GM12891 (cell line): ENCODE data around the gene PRKCA.
A peak's percentile ranks its signal among the peaks of the same experiment; 100 is the strongest.

Source experiments
- DNase-seq: peaks from one replicate; pipeline ENCODE4 v3.0.0; 2011; ENCODE audit warnings: low spot score; ENCODE audit not compliant: insufficient read length
- FAIRE-seq: peaks from 2 replicates; lab custom pipeline; 2011; peaks lifted over from hg19 to GRCh38; lab: Jason Lieb, UNC
- PAX5 ChIP-seq: IDR thresholded peaks from 2 replicates; pipeline ENCODE4 v1.6.1; 2011; ENCODE audit warnings: low read length, moderate library complexity, mild to moderate bottlenecking; ENCODE audit not compliant: insufficient read depth, severe bottlenecking
- POLR2A ChIP-seq: IDR thresholded peaks from 2 replicates; pipeline ENCODE4 v1.6.1; 2011; ENCODE audit warnings: low read depth, low read length, control low read depth
- POLR2AphosphoS5 ChIP-seq: IDR thresholded peaks from 2 replicates; pipeline ENCODE4 v1.6.1; 2011; ENCODE audit warnings: low read depth, low read length, control low read depth
- POU2F2 ChIP-seq: IDR thresholded peaks from 2 replicates; pipeline ENCODE4 v1.6.1; 2011; ENCODE audit warnings: low read depth, mild to moderate bottlenecking, control low read depth, low read length, moderate library complexity
- SPI1 ChIP-seq: IDR thresholded peaks from 2 replicates; pipeline ENCODE4 v1.6.1; 2011; ENCODE audit warnings: low read depth, low read length, control low read depth
- TAF1 ChIP-seq: IDR thresholded peaks from 2 replicates; pipeline ENCODE4 v1.6.1; 2011; ENCODE audit warnings: low read depth, low read length, control low read depth

Gene PRKCA

DNA sequence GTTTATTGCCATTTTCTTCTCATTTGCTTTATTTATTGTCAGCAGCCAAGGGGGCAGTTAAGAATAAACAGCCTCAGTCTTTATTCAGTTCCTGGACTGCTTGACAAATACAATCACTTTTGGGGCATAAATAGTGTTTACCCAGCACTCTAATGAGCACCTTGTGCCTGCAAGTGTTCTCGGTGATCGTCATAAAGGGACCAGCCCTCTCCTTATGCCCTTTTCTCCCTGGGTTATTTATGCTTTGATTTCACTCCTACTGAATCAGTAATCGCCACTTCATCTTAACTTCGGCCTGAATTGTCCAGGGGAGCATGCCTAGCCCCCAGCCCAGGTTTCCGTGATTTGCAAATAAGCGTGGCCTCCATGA, 476.8 kb downstream of the PRKCA start:
- TF ChIP-seq PAX5 (no peak), POLR2AphosphoS5 (no peak), SPI1 (no peak), POLR2A (no peak), TAF1 (no peak), POU2F2 (no peak)
- no peak for FAIRE-seq
- no peak for DNase-seq

- FAIRE-seq (no peak), DNase-seq (no peak)
Measured at GRCh38 chr17:66781135-66781534, 478.7 kb downstream of the PRKCA start.

DNA sequence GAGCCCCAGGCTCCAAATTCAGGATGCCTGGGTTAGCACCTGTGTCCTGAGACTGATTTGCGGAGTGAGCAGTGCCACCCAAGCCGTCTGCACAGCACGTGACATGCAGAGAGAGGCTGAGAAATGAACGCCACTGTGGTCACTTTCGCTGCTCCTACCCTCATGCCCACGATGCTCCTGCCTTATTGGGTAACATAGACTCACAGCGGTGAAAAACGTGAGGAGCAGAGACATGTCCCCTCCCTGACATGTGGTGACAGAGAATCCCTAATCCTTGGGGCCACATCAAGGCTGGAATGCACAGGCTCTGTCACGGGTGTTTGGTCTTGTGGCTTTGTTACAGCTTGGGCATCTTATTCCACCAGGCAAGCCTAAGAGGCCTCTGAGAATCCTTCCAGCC, 480.4 kb downstream of the PRKCA start:
- TF ChIP-seq POU2F2 (no peak), POLR2AphosphoS5 (no peak), POLR2A (no peak), SPI1 (no peak), PAX5 (no peak), TAF1 (no peak)
- DNase-seq (no peak), FAIRE-seq (no peak)

More at GRCh38 chr17:66781135-66781534, 478.7 kb downstream of the PRKCA start:
- TF ChIP-seq POLR2AphosphoS5: no peak
- TF ChIP-seq PAX5: no peak
- TF ChIP-seq SPI1: peak; percentile 11; the same call in 1 of the 2 replicates
- no peak for TF ChIP-seq POU2F2
- TF ChIP-seq TAF1: no peak
- no peak for TF ChIP-seq POLR2A

DNA sequence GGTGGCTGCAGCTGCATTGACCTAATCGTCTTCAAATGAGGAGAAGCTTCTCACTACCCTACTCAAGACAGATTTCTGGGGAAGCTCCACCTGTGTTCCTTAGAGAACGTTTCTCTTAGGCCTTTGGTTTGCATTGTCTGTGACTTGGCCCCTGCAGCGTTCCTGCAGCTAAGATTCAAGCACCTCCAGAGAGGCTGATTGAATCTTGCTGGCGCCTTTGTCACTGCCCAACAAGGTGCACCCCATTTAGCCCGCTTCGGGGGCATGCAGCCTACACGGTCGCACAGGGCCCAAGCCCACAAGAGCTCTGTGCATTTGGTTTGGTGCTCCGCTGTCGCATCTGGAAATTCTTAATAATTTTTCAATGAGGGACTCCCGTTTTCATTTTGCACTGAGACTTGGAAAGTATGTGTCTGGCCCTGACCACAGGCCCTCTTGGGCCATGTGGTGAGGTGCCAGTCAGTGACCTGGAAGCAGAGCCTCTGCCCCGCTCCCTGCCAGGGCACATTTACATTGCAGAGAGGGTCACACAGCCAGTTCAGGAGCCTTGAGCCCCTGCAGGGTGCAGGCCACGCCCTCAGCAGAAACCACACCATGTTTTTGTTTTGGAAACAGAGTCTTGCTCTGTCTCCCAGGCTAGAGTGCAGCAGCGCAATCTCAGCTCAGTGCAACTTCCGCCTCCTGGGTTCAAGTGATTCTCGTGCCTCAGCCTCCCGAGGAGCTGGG, 481.4 kb downstream of the PRKCA start:
- TF ChIP-seq POLR2A (no peak), POLR2AphosphoS5 (no peak), SPI1 (no peak), PAX5 (no peak), TAF1 (no peak), POU2F2 (no peak)
- no peak for DNase-seq
- no peak for FAIRE-seq

- no peak for FAIRE-seq
- DNase-seq: no peak
- TF ChIP-seq SPI1: no peak
- TF ChIP-seq POU2F2: no peak
- TF ChIP-seq POLR2A: no peak
- TF ChIP-seq POLR2AphosphoS5: no peak
- TF ChIP-seq PAX5: no peak
- TF ChIP-seq TAF1: no peak
Measured at GRCh38 chr17:66784621-66785364, 482.4 kb downstream of the PRKCA start.

DNA sequence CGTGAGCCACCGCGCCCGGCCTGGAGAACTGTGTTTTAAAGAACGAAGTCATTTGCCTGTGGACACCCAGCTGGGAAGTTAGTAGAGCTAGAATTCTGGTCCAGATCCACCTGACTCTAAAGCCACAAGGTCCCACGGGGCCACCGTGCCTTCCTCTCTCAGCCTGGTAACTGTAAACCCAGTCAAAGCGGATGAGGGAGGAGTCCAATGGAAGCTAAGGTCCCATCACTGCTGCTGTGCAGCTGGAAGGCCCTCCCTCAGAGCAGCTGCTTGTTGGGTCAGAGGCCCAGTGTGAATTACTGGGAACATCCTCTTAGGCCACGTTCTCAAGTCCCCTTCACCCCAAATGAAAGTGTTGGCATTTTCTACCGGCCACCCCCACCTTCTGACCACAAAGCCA, 483.7 kb downstream of the PRKCA start:
- DNase-seq (no peak), FAIRE-seq (no peak)
- no peak for TF ChIP-seq TAF1
- no peak for TF ChIP-seq SPI1
- no peak for TF ChIP-seq POLR2A
- TF ChIP-seq PAX5: no peak
- TF ChIP-seq POLR2AphosphoS5: no peak
- no peak for TF ChIP-seq POU2F2

GRCh38 chr17:66787914-66788313, 485.5 kb downstream of the PRKCA start:
- no peak for DNase-seq
- no peak for TF ChIP-seq POLR2AphosphoS5
- TF ChIP-seq POU2F2: no peak
- TF ChIP-seq POLR2A: no peak
- no peak for TF ChIP-seq PAX5
- TF ChIP-seq TAF1: no peak
- TF ChIP-seq SPI1: no peak
- FAIRE-seq: no peak

DNA sequence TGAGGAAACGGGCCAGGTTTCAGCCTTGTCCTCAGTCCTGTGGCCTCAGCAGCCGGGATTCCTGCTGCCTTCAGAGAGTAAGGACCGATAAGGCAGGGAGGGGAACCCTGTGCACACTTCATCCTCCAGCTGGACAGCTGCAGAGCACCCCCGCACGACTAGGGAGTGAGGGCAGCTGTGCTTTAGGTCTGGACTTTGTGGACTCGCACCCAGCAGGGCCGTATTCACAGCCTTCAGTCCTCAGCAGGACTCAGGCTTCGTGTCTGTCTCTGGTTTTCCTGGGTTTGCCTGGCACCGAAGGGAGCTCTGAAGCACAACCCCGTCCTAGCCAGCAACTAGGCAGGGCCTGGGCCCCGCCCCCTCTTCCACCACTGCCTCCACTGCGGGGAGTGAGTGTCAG, 486.7 kb downstream of the PRKCA start:
- no peak for TF ChIP-seq PAX5
- no peak for TF ChIP-seq POLR2A
- no peak for TF ChIP-seq POU2F2
- no peak for TF ChIP-seq SPI1
- no peak for TF ChIP-seq POLR2AphosphoS5
- TF ChIP-seq TAF1: no peak
- FAIRE-seq (no peak), DNase-seq (no peak)

DNA sequence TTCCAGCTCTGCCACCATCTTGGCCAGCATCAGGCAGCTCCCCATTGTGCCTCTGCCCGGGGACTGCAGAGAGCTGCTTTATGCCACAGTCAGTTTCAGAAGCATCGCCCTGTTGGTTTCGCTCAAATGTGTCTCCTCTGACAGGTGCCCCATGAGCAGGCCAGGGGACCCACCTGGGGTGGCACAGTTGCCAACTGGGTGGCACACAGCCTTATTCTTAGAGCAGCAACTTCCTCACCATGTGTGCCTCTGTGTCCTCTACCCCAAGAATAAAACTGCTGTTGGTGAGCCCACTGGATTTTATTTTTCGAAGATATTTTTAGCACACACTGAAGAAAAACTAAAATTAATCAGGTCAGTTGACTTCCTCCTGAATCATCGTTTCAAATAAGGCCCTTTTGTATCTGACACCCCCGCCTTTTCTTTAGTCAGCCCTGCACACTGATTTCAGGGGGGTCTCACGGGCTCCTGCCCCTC, 487.6 kb downstream of the PRKCA start:
- DNase-seq (no peak), FAIRE-seq (no peak)
- no peak for TF ChIP-seq POLR2AphosphoS5
